ENCODE results near the gene NXN. TPM values are rescaled to one million over a fixed set of nuclear protein-coding genes. Genes with fewer than 3 reads are reported as not detected.

NXN gene
- total and polyA plus RNA-seq, 2 donors (not counting 1 experiment from before 2014, with no cell fraction given): 0.04 to 0.17 TPM

DNA sequence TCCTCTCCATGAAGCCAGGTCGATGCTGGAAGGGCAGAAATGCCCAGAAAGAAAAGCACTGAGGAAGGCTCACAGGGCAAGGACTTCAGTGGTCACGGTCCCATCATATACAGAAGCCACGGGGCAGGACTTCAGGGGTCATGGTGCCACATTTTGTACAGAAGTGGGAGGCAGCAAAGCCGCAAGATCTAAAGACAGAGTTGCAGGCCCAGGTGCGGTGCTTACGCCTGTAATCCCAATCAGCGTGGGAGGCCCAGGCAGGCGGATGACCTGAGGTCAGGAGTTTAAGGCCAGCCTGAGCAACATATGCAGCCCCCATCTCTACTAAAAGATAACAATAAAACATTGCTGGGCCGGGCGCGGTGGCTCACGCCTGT is 96.0 kb downstream of the NXN start:
- no peaks in the 10 kb centered on the region for H4K20me1 ChIP-seq (ENCODE audit: control insufficient read depth, insufficient read depth, low read length, poor library complexity, severe bottlenecking)
- no peak overlapping the region for H3K4me3 Mint-ChIP-seq
- no peak overlapping the region for H3K9ac ChIP-seq (ENCODE audit: low read length)
- no peaks in the 10 kb centered on the region for H3K36me3 ChIP-seq (replicated peaks in 1 of 2; ENCODE audit: control extremely low read depth in 1 of 2, control insufficient read depth in 1 of 2, extremely low read depth in 1 of 2, insufficient read depth in 2 of 2, low read length in 1 of 2)
- no peaks in the 10 kb centered on the region for H3K79me2 ChIP-seq (ENCODE audit: control insufficient read depth, insufficient read depth, low read length)
- no peak overlapping the region for H3K4me3 ChIP-seq (ENCODE audit: control extremely low read depth in 1 of 5, extremely low read depth in 1 of 5, insufficient read depth in 1 of 5, low read depth in 2 of 5, low read length in 4 of 5)
- peaks cover 22% of the 10 kb centered on the region for H3K27me3 Mint-ChIP-seq
- ATAC-seq (ENCODE audit: low read depth) (no peak), DNase-seq (no peak)
- no peak overlapping the region for H3K27ac ChIP-seq (ENCODE audit: low read length in 2 of 2)
- H3K4me1 ChIP-seq (ENCODE audit: control insufficient read depth in 2 of 2, insufficient read depth in 2 of 2, low read length in 2 of 2): no peaks in the 10 kb centered on the region
- no peak overlapping the region for H3K27ac Mint-ChIP-seq
- no peak overlapping the region for H3K4me2 ChIP-seq (replicated peaks; ENCODE audit: low read depth, low read length, poor library complexity, severe bottlenecking)
- ChIA-PET POLR2A (no interaction called here), CTCF (no interaction called here)
- intact Hi-C loops (cut with micrococcal nuclease): no loop called here
- 94% methylated on average over 7 of the region's 12 CpGs for WGBS (ENCODE audit: insufficient coverage)
- H3K9me3 ChIP-seq (ENCODE audit: control extremely low read depth in 1 of 3, control insufficient read depth in 2 of 3, insufficient read depth in 1 of 3, low read length in 2 of 3): no peaks in the 10 kb centered on the region
- peaks cover 3% of the 10 kb centered on the region for H3K4me1 Mint-ChIP-seq
- H3K27me3 ChIP-seq (replicated peaks in 1 of 4; ENCODE audit: control extremely low read depth in 1 of 4, control insufficient read depth in 3 of 4, insufficient read depth in 4 of 4, low read length in 3 of 4): no peaks in the 10 kb centered on the region
- TF ChIP-seq, protein P1, sequence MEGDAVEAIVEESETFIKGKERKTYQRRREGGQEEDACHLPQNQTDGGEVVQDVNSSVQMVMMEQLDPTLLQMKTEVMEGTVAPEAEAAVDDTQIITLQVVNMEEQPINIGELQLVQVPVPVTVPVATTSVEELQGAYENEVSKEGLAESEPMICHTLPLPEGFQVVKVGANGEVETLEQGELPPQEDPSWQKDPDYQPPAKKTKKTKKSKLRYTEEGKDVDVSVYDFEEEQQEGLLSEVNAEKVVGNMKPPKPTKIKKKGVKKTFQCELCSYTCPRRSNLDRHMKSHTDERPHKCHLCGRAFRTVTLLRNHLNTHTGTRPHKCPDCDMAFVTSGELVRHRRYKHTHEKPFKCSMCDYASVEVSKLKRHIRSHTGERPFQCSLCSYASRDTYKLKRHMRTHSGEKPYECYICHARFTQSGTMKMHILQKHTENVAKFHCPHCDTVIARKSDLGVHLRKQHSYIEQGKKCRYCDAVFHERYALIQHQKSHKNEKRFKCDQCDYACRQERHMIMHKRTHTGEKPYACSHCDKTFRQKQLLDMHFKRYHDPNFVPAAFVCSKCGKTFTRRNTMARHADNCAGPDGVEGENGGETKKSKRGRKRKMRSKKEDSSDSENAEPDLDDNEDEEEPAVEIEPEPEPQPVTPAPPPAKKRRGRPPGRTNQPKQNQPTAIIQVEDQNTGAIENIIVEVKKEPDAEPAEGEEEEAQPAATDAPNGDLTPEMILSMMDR (IDR thresholded peaks at IDR 0.05): no peak
- no peak for TF ChIP-seq EZH2 (IDR thresholded peaks at IDR 0.05; ENCODE audit: borderline replicate concordance, insufficient read depth, low read depth, low read length, poor library complexity, severe bottlenecking)
- no peak overlapping the region for H2AFZ ChIP-seq (ENCODE audit: insufficient read depth, low read depth, low read length, poor library complexity, severe bottlenecking)
- no peaks in the 10 kb centered on the region for H3K9me3 Mint-ChIP-seq (ENCODE audit: insufficient read depth)

DNA sequence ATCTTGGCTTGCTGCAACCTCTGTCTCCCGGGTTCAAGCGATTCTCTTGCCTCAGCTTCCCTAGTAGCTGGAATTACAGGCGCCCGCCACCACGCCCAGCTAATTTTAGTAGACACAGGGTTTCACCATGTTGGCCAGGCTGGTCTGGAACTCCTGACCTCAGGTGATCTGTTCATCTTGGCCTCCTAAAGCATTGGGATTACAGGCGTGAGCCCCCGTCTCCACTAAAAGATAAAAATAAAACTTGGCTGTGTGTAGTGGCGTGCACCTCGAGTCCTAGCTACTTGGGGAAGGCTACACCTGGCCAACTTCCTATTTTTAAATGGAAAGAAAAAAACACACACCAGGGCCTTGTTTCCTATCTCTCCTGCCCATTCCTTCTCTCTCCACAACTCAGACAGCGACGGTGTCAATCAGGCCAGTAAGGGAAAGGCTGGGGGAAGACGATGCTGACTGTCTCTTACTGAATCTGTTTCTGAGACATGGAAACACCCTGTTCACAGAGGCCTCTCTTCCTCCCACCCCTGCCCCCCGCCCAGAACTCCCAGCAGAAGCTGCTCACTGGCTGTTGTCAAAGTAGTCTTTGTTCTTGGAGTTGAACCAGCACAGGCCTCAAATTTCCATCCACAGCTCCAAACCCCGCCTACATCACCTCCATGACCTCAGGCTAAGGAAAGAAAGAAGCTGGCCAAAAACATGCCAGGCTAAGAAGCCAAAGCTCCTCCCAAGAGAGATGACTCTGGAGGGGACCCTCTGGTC is 96.6 kb downstream of the NXN start:
- H3K79me2 ChIP-seq (ENCODE audit: control insufficient read depth, insufficient read depth, low read length): no peaks in the 10 kb centered on the region
- POLR2A ChIA-PET: no interaction called here
- no peak overlapping the region for H2AFZ ChIP-seq (ENCODE audit: insufficient read depth, low read depth, low read length, poor library complexity, severe bottlenecking)

More for the DNA sequence above, 96.6 kb downstream of the NXN start:
- 83% methylated on average over 7 of the region's 14 CpGs for WGBS (ENCODE audit: insufficient coverage)
- no peak overlapping the region for H3K9ac ChIP-seq (ENCODE audit: low read length)
- no peak for TF ChIP-seq EZH2 (IDR thresholded peaks at IDR 0.05; ENCODE audit: borderline replicate concordance, insufficient read depth, low read depth, low read length, poor library complexity, severe bottlenecking)
- TF ChIP-seq, protein P1 (IDR thresholded peaks at IDR 0.05): no peak
- no peak overlapping the region for H3K27ac ChIP-seq (ENCODE audit: low read length in 2 of 2)
- no peak overlapping the region for H3K4me2 ChIP-seq (replicated peaks; ENCODE audit: low read depth, low read length, poor library complexity, severe bottlenecking)
- CTCF ChIA-PET: no interaction called here
- Mint-ChIP-seq H3K27ac (no peak overlapping the region), H3K27me3 (peaks cover 23% of the 10 kb centered on the region), H3K9me3 (ENCODE audit: insufficient read depth) (no peaks in the 10 kb centered on the region), H3K4me3 (no peak overlapping the region), H3K4me1 (peaks cover 3% of the 10 kb centered on the region)
- no peaks in the 10 kb centered on the region for H3K9me3 ChIP-seq (ENCODE audit: control extremely low read depth in 1 of 3, control insufficient read depth in 2 of 3, insufficient read depth in 1 of 3, low read length in 2 of 3)
- no peak overlapping the region for H3K4me3 ChIP-seq (ENCODE audit: control extremely low read depth in 1 of 5, extremely low read depth in 1 of 5, insufficient read depth in 1 of 5, low read depth in 2 of 5, low read length in 4 of 5)
- ATAC-seq (ENCODE audit: low read depth) (no peak), DNase-seq (no peak)
- no peaks in the 10 kb centered on the region for H3K4me1 ChIP-seq (ENCODE audit: control insufficient read depth in 2 of 2, insufficient read depth in 2 of 2, low read length in 2 of 2)
- no peaks in the 10 kb centered on the region for H3K27me3 ChIP-seq (replicated peaks in 1 of 4; ENCODE audit: control extremely low read depth in 1 of 4, control insufficient read depth in 3 of 4, insufficient read depth in 4 of 4, low read length in 3 of 4)
- intact Hi-C loops (cut with micrococcal nuclease): no loop called here
- H4K20me1 ChIP-seq (ENCODE audit: control insufficient read depth, insufficient read depth, low read length, poor library complexity, severe bottlenecking): no peaks in the 10 kb centered on the region
- no peaks in the 10 kb centered on the region for H3K36me3 ChIP-seq (replicated peaks in 1 of 2; ENCODE audit: control extremely low read depth in 1 of 2, control insufficient read depth in 1 of 2, extremely low read depth in 1 of 2, insufficient read depth in 2 of 2, low read length in 1 of 2)

Measured in B cell (primary cell).